ENCODE results near the gene CBX3. TPM values are rescaled to one million over a fixed set of nuclear protein-coding genes. Genes with fewer than 3 reads are reported as not detected.

Gene CBX3
- total and polyA plus RNA-seq, 4 donors = 26.9 to 53.3 (median 33.0) TPM

GRCh38 chr7:26202019-26202990 is 760 bp downstream of the CBX3 start:
- Histone ChIP-seq H3K9ac (ENCODE audit: low read depth in 1 of 2, low read length in 2 of 2) (peak overlapping the region; percentile 51 to 85), H3K27ac (ENCODE audit: low read depth in 1 of 2, low read length in 2 of 2) (peak overlapping the region; percentile 98 to 99), H3K9me3 (ENCODE audit: control insufficient read depth in 4 of 4, low read length in 3 of 4) (no peaks in the 10 kb centered on the region), H3K36me3 (ENCODE audit: control insufficient read depth in 4 of 4, insufficient read depth in 3 of 4, low read depth in 1 of 4, low read length in 3 of 4) (peaks cover 2 to 16% (median 11%) of the 10 kb centered on the region in 4 donors), H3K4me3 (ENCODE audit: low read depth in 1 of 3, low read length in 3 of 3) (peak overlapping the region; percentile 80 to 100 (median 84)), H3K27me3 (ENCODE audit: control insufficient read depth in 4 of 4, insufficient read depth in 4 of 4, low read length in 3 of 4) (no peaks in the 10 kb centered on the region), H3K4me1 (ENCODE audit: control insufficient read depth in 4 of 4, insufficient read depth in 4 of 4, low read length in 3 of 4) (peaks cover 2 to 33% (median 19%) of the 10 kb centered on the region in 4 donors)
- DNase-seq (ENCODE audit: low spot score) = peak; percentile 59
- WGBS = under 1% methylated on average over 68 of the region's 68 CpGs
- TF ChIP-seq CTCF (IDR thresholded peaks at IDR 0.05; ENCODE audit: low read depth, low read length, missing input control) = no peak
- TF ChIP-seq YY1 (IDR thresholded peaks at IDR 0.05) = peak; percentile 41
- no peak for TF ChIP-seq RXRA (IDR thresholded peaks at IDR 0.05)

GRCh38 chr7:26203016-26203415 is 1.5 kb downstream of the CBX3 start:
- Histone ChIP-seq H3K9me3 (ENCODE audit: control insufficient read depth in 4 of 4, low read length in 3 of 4) (no peaks in the 10 kb centered on the region), H3K4me1 (ENCODE audit: control insufficient read depth in 4 of 4, insufficient read depth in 4 of 4, low read length in 3 of 4) (peaks cover 2 to 29% (median 15%) of the 10 kb centered on the region in 4 donors), H3K36me3 (ENCODE audit: control insufficient read depth in 4 of 4, insufficient read depth in 3 of 4, low read depth in 1 of 4, low read length in 3 of 4) (peaks cover 4 to 18% (median 11%) of the 10 kb centered on the region in 4 donors), H3K4me3 (ENCODE audit: low read depth in 1 of 3, low read length in 3 of 3) (peak overlapping the region in 2 of 3 donors; percentile 80 to 100), H3K9ac (ENCODE audit: low read depth in 1 of 2, low read length in 2 of 2) (peak overlapping the region; percentile 21 to 51), H3K27ac (ENCODE audit: low read depth in 1 of 2, low read length in 2 of 2) (no peak overlapping the region), H3K27me3 (ENCODE audit: control insufficient read depth in 4 of 4, insufficient read depth in 4 of 4, low read length in 3 of 4) (no peaks in the 10 kb centered on the region)
- DNase-seq (ENCODE audit: low spot score) = no peak
- TF ChIP-seq REST (IDR thresholded peaks at IDR 0.05) (no peak), HNF4A (conservative IDR thresholded peaks at IDR 0.05) (no peak), YY1 (IDR thresholded peaks at IDR 0.05) (peak; percentile 5), RXRA (IDR thresholded peaks at IDR 0.05) (no peak), MAX (IDR thresholded peaks at IDR 0.05) (peak; percentile 5), FOXA1 (IDR thresholded peaks at IDR 0.05) (no peak), FOXA2 (IDR thresholded peaks at IDR 0.05) (no peak)
- WGBS = 15% methylated on average over 2 of the region's 2 CpGs

- Histone ChIP-seq H3K9ac (ENCODE audit: low read depth in 1 of 2, low read length in 2 of 2) (no peak overlapping the region), H3K27ac (ENCODE audit: low read depth in 1 of 2, low read length in 2 of 2) (no peak overlapping the region), H3K36me3 (ENCODE audit: control insufficient read depth in 4 of 4, insufficient read depth in 3 of 4, low read depth in 1 of 4, low read length in 3 of 4) (peaks cover 12 to 49% (median 47%) of the 10 kb centered on the region in 4 donors), H3K4me3 (ENCODE audit: low read depth in 1 of 3, low read length in 3 of 3) (no peak overlapping the region), H3K27me3 (ENCODE audit: control insufficient read depth in 4 of 4, insufficient read depth in 4 of 4, low read length in 3 of 4) (no peaks in the 10 kb centered on the region), H3K9me3 (ENCODE audit: control insufficient read depth in 4 of 4, low read length in 3 of 4) (no peaks in the 10 kb centered on the region), H3K4me1 (ENCODE audit: control insufficient read depth in 4 of 4, insufficient read depth in 4 of 4, low read length in 3 of 4) (peaks cover 3 to 22% (median 12%) of the 10 kb centered on the region in 4 donors)
- DNase-seq (ENCODE audit: low spot score) = no peak
- 86% methylated on average over 5 of the region's 5 CpGs for WGBS
- TF ChIP-seq HNF4G (IDR thresholded peaks at IDR 0.05) = no peak
- TF ChIP-seq CTCF (IDR thresholded peaks at IDR 0.05; ENCODE audit: low read depth, low read length, missing input control) = no peak
- no peak for TF ChIP-seq SP1 (IDR thresholded peaks at IDR 0.05)
- no peak for TF ChIP-seq NR2F2 (IDR thresholded peaks at IDR 0.05)
- no peak for TF ChIP-seq MAX (IDR thresholded peaks at IDR 0.05)
- TF ChIP-seq TAF1 (conservative IDR thresholded peaks at IDR 0.05) = no peak
- TF ChIP-seq JUND (IDR thresholded peaks at IDR 0.05) = no peak
- TF ChIP-seq ATF3 (IDR thresholded peaks at IDR 0.05) = no peak
- no peak for TF ChIP-seq RAD21 (IDR thresholded peaks at IDR 0.05)
- no peak for TF ChIP-seq HNF4A (conservative IDR thresholded peaks at IDR 0.05)
- TF ChIP-seq RXRA (IDR thresholded peaks at IDR 0.05) = no peak
These were observed 6.5 kb downstream of the CBX3 start for GRCh38 chr7:26208040-26208439.
